Prostate gland (tissue), 2 donors: ENCODE results near the gene PAQR8.

Experiments used
- POLR2A ChIP-seq: fragments of 450-650 bp; IDR thresholded peaks from one replicate; pipeline ENCODE4 v1.6.1; 2016; ENCODE audit warnings: antibody characterized with exemption, mild to moderate bottlenecking
- POLR2AphosphoS5 ChIP-seq: sonication (generic); formaldehyde crosslinking; IDR thresholded peaks from one replicate; pipeline ENCODE4 v1.6.1; 2017; ENCODE audit warnings: antibody characterized with exemption
- TF ChIP-seq, protein P1 (sequence below), 4 experiments: fragments of 200-600 bp in 2 of 4; fragments of 450-650 bp in 2 of 4; sonication (generic) in 2 of 4; IDR thresholded peaks; 1 replicate in 3 of 4; 2 replicates in 1 of 4; pipeline ENCODE4 v1.5.1; 2016 to 2019; ENCODE audit warnings: antibody characterized with exemption in 4 of 4, mild to moderate bottlenecking in 2 of 4, moderate library complexity in 2 of 4

DNA sequence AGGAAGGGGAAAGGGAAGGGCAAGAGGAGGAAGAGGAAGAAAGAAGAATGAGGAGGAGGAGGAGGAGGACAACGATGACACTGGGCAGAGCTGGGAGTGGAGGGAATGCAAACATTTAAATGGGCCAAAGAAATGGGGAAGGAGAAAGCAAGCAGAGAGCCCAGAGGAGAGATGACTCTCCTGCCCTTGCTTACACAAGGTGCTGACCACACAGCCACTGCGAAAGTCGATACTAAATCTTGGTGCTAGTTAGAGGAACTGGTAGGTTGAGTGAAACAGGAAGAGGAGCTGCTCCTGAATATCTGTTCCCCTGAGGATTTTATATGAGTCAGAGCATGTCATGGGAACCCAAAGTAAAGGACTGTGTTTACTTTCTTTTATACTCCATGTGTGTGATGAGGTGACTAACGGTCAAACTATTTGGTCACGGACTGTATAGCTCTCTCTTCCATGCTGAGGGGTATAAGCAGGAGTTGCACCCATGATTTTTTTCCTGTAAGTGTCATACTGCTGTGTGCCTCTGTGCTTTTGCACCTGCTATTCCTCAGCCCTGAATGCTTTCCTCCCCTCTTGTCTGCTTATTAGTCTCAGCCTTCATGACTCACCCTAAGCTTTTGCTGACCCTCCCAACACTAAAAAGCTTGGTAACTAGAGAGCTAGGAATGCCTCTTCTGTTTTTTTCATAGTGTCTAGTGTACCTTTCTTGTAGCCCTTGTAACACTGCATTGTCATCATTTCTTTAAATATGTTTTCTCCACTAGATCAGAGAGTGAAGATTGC, 9.5 kb upstream of the PAQR8 start:
- TF ChIP-seq, protein P1, sequence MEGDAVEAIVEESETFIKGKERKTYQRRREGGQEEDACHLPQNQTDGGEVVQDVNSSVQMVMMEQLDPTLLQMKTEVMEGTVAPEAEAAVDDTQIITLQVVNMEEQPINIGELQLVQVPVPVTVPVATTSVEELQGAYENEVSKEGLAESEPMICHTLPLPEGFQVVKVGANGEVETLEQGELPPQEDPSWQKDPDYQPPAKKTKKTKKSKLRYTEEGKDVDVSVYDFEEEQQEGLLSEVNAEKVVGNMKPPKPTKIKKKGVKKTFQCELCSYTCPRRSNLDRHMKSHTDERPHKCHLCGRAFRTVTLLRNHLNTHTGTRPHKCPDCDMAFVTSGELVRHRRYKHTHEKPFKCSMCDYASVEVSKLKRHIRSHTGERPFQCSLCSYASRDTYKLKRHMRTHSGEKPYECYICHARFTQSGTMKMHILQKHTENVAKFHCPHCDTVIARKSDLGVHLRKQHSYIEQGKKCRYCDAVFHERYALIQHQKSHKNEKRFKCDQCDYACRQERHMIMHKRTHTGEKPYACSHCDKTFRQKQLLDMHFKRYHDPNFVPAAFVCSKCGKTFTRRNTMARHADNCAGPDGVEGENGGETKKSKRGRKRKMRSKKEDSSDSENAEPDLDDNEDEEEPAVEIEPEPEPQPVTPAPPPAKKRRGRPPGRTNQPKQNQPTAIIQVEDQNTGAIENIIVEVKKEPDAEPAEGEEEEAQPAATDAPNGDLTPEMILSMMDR (IDR thresholded peaks at IDR 0.05): no peak
- no peak for TF ChIP-seq POLR2A
- TF ChIP-seq POLR2AphosphoS5: peak; percentile 88
